ENCODE results near the gene HAVCR2. TPM values are rescaled to one million over a fixed set of nuclear protein-coding genes. Genes with fewer than 3 reads are reported as not detected.
A peak's percentile ranks its signal among the peaks of the same experiment; 100 is the strongest.

The HAVCR2 gene
- total RNA-seq, result 10 to 100 TPM; 23.2 to 24.3 TPM

DNA sequence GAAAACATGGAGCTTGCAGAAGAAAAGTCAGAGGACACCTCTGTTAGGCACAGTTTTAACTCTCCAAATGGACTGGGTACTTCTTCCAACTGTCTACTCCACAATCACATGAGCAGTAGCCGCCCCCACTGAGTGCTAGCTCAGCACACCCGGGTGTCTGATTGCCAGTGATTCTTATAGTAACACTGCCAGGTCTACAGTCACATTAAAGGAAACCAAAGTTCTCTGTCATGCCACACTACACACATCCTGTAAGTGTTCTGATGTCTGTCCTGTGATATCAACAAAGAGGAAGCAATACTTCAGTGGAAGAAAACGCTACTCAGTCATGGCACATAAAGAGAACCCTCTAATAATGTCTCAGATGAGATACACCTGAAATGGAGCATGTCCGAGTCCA lies at the start of gene HAVCR2:
HAVCR2 (minus strand) TSS at position 69 of the 400 bp plus-strand sequence; CDS start at position 8, 61 bp downstream.
- ChIA-PET CTCF (interaction anchor here (1.2 to 1.5 kb wide), 2 partner anchors 82 to 84 kb away, joined by 3 to 4 read pairs; no protein-coding TSS in a partner anchor), POLR2A (interaction anchor here (1.4 kb wide), 1 partner anchor 189 kb away, joined by 7 read pairs; no protein-coding TSS in a partner anchor)
- intact Hi-C loops (cut with micrococcal nuclease), result loop anchor here (1.0 to 10.0 kb wide), 6 partner anchors 9 to 704 kb away; no protein-coding TSS in a partner anchor
- Mint-ChIP-seq H3K4me1 (ENCODE audit: low read depth) (peaks cover 40% of the 10 kb centered on the region), H3K27ac (peak within 1 kb of the TSS; percentile 95), H3K9me3 (no peaks in the 10 kb centered on the region), H3K4me3 (peak within 1 kb of the TSS; percentile 79), H3K27me3 (no peaks in the 10 kb centered on the region), H3K36me3 (peaks cover 14% of the 10 kb centered on the region)
- peak; percentile 84 for DNase-seq

- Mint-ChIP-seq H3K36me3 (peaks cover 1% of the 10 kb centered on the region), H3K4me3 (peak overlapping the region; percentile 1), H3K27ac (peak overlapping the region; percentile 79), H3K27me3 (no peaks in the 10 kb centered on the region), H3K9me3 (no peaks in the 10 kb centered on the region), H3K4me1 (ENCODE audit: low read depth) (peaks cover 82% of the 10 kb centered on the region)
- DNase-seq, result no peak
- ChIA-PET POLR2A (interaction anchor here (0.6 to 7.8 kb wide), 7 partner anchors 14 to 202 kb away, joined by 3 to 76 read pairs (median 4); partner anchors contain the start of gene ITK), CTCF (interaction anchor here (0.9 to 1.5 kb wide), 7 partner anchors 8 to 25 kb away, joined by 3 to 17 read pairs (median 3); partner anchors contain the start of gene MED7)
- intact Hi-C loops (cut with micrococcal nuclease), result loop anchor here (5.0 kb wide), 2 partner anchors 35 to 440 kb away; no protein-coding TSS in a partner anchor
These were observed 48.5 kb upstream of the HAVCR2 start for GRCh38 chr5:157157293-157157891.

- no peak for DNase-seq
- intact Hi-C loops (cut with micrococcal nuclease), result loop anchor here (5.0 kb wide), 2 partner anchors 37 to 442 kb away; no protein-coding TSS in a partner anchor
- CTCF ChIA-PET, result interaction anchor here (0.8 to 2.1 kb wide), 6 partner anchors 12 to 111 kb away, joined by 3 to 9 read pairs (median 3); partner anchors contain the start of genes CYFIP2 and ITK
- peak overlapping the region; percentile 96 for H3K27ac Mint-ChIP-seq
- POLR2A ChIA-PET, result interaction anchor here (0.9 to 7.8 kb wide), 9 partner anchors 13 to 96 kb away, joined by 3 to 76 read pairs (median 6); partner anchors contain the start of genes ITK and MED7
- peak overlapping the region; percentile 82 for H3K4me3 Mint-ChIP-seq
- H3K36me3 Mint-ChIP-seq, result peaks cover 1% of the 10 kb centered on the region
- H3K9me3 Mint-ChIP-seq, result no peaks in the 10 kb centered on the region
- no peaks in the 10 kb centered on the region for H3K27me3 Mint-ChIP-seq
- peaks cover 82% of the 10 kb centered on the region for H3K4me1 Mint-ChIP-seq (ENCODE audit: low read depth)
These were observed 46.5 kb upstream of the HAVCR2 start for GRCh38 chr5:157155297-157155696.

GRCh38 chr5:157150995-157151394 lies 42.2 kb upstream of the HAVCR2 start:
- ChIA-PET CTCF (interaction anchor here (1.0 to 4.3 kb wide), 4 partner anchors 38 to 157 kb away, joined by 3 to 26 read pairs (median 8); no protein-coding TSS in a partner anchor), POLR2A (interaction anchor here (1.8 to 7.8 kb wide), 2 partner anchors 21 to 30 kb away, joined by 5 to 62 read pairs; partner anchors contain the start of gene ITK)
- H3K4me1 Mint-ChIP-seq (ENCODE audit: low read depth), result peaks cover 63% of the 10 kb centered on the region
- peak overlapping the region; percentile 61 for H3K27ac Mint-ChIP-seq
- intact Hi-C loops (cut with micrococcal nuclease), result no loop called here
- no peaks in the 10 kb centered on the region for H3K36me3 Mint-ChIP-seq
- no peak for DNase-seq
- H3K4me3 Mint-ChIP-seq, result no peak overlapping the region
- no peaks in the 10 kb centered on the region for H3K9me3 Mint-ChIP-seq
- no peaks in the 10 kb centered on the region for H3K27me3 Mint-ChIP-seq

DNA sequence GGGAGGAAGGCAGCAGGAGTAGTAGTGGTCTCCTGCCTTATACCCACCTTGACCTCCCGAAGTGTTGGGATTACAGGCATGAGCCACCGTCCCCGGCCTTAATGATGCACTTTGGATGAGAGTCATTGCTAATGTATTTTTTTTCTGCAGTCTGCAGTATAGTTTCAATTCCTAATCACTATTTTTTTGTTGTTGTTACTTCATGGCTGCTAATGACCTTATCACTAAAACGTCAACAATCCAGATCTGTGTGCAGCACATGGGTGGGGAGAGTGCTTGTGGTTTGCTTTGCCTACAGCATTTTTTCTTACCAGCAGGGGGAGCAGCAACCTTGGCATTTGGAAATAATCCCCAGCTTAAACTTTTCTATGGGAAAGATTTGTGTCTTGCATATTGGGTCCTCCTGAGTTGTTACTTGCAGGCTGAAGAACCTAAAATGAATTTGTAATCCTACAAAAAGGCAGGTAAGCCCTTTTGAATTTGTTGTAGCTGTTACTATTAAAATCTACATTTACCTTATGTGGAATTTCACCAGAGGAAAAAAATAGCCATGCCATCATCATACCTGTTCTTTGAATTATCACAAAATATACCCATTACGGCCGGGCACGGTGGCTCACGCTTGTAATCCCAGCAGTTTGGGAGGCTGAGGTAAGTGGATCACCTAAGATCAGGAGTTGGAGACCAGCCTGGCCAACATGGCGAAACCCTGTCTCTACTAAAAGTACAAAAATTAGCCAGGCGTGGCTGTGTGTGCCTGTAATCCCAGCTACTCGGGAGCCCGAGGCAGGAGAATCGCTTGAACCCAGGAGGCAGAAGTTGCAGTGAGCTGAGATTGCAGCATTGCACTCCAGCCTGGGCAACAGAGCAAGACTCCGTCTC lies 40.1 kb upstream of the HAVCR2 start:
- ChIA-PET CTCF (interaction anchor here (0.6 to 4.3 kb wide), 40 partner anchors 9 to 323 kb away, joined by 3 to 34 read pairs (median 6); partner anchors contain the start of genes CYFIP2 and ITK), POLR2A (interaction anchor here (0.9 to 2.0 kb wide), 10 partner anchors 19 to 99 kb away, joined by 3 to 9 read pairs (median 4); partner anchors contain the start of gene ITK)
- Mint-ChIP-seq H3K27ac (peak overlapping the region; percentile 68), H3K36me3 (no peaks in the 10 kb centered on the region), H3K4me3 (peak overlapping the region; percentile 3), H3K27me3 (no peaks in the 10 kb centered on the region), H3K9me3 (no peaks in the 10 kb centered on the region), H3K4me1 (ENCODE audit: low read depth) (peaks cover 47% of the 10 kb centered on the region)
- intact Hi-C loops (cut with micrococcal nuclease), result loop anchor here (1.0 to 10.0 kb wide), 6 partner anchors 31 to 706 kb away; partner anchors contain the start of genes CLINT1 and ITK
- peak; percentile 87 for DNase-seq

GRCh38 chr5:157143127-157143971 lies 34.5 kb upstream of the HAVCR2 start:
- H3K9me3 Mint-ChIP-seq, result no peaks in the 10 kb centered on the region
- peak overlapping the region; percentile 96 for H3K4me3 Mint-ChIP-seq
- intact Hi-C loops (cut with micrococcal nuclease), result loop anchor here (1.0 to 10.0 kb wide), 8 partner anchors 34 to 711 kb away; partner anchors contain the start of genes CLINT1, HAVCR2 and THG1L
- CTCF ChIA-PET, result interaction anchor here (0.6 to 2.7 kb wide), 15 partner anchors 10 to 1200 kb away, joined by 3 to 10 read pairs (median 4); no protein-coding TSS in a partner anchor
- DNase-seq, result peak; percentile 81
- peaks cover 52% of the 10 kb centered on the region for H3K4me1 Mint-ChIP-seq (ENCODE audit: low read depth)
- H3K27ac Mint-ChIP-seq, result peak overlapping the region; percentile 99
- peaks cover 27% of the 10 kb centered on the region for H3K36me3 Mint-ChIP-seq
- POLR2A ChIA-PET, result interaction anchor here (0.7 to 2.4 kb wide), 23 partner anchors 11 to 318 kb away, joined by 3 to 17 read pairs (median 4); no protein-coding TSS in a partner anchor
- H3K27me3 Mint-ChIP-seq, result no peaks in the 10 kb centered on the region

- intact Hi-C loops (cut with micrococcal nuclease), result loop anchor here (1.0 to 10.0 kb wide), 8 partner anchors 33 to 712 kb away; partner anchors contain the start of genes CLINT1, HAVCR2 and THG1L
- CTCF ChIA-PET, result interaction anchor here (0.6 to 2.7 kb wide), 17 partner anchors 9 to 1199 kb away, joined by 3 to 10 read pairs (median 4); no protein-coding TSS in a partner anchor
- Mint-ChIP-seq H3K4me3 (peak within 1 kb of the TSS; percentile 96), H3K4me1 (ENCODE audit: low read depth) (peaks cover 49% of the 10 kb centered on the region), H3K36me3 (peaks cover 35% of the 10 kb centered on the region), H3K27ac (peak within 1 kb of the TSS; percentile 99), H3K27me3 (no peaks in the 10 kb centered on the region), H3K9me3 (no peaks in the 10 kb centered on the region)
- peak; percentile 96 for DNase-seq
- POLR2A ChIA-PET, result interaction anchor here (0.7 to 2.4 kb wide), 24 partner anchors 11 to 318 kb away, joined by 3 to 17 read pairs (median 4); no protein-coding TSS in a partner anchor
These were observed 33.7 kb upstream of the HAVCR2 start, which contains the start of gene MED7 for GRCh38 chr5:157142317-157143126. Gene MED7, minus strand, starts transcription at chr5:157142865. Its CDS starts 3,434 bp downstream, at chr5:157139431.

GRCh38 chr5:157137691-157138090 lies 28.8 kb upstream of the HAVCR2 start:
- Mint-ChIP-seq H3K27me3 (no peaks in the 10 kb centered on the region), H3K4me3 (no peak overlapping the region), H3K4me1 (ENCODE audit: low read depth) (peaks cover 58% of the 10 kb centered on the region), H3K27ac (peak overlapping the region; percentile 6), H3K36me3 (peaks cover 39% of the 10 kb centered on the region), H3K9me3 (no peaks in the 10 kb centered on the region)
- CTCF ChIA-PET, result interaction anchor here (1.1 to 1.3 kb wide), 2 partner anchors 12 to 48 kb away, joined by 3 to 4 read pairs; no protein-coding TSS in a partner anchor
- intact Hi-C loops (cut with micrococcal nuclease), result loop anchor here (10.0 kb wide), 1 partner anchor 2003 kb away; no protein-coding TSS in a partner anchor
- no peak for DNase-seq
- POLR2A ChIA-PET, result interaction anchor here (1.3 kb wide), 1 partner anchor 21 kb away, joined by 3 read pairs; no protein-coding TSS in a partner anchor

- no peak for DNase-seq
- intact Hi-C loops (cut with micrococcal nuclease), result loop anchor here (1.0 to 10.0 kb wide), 7 partner anchors 16 to 1997 kb away; no protein-coding TSS in a partner anchor
- Mint-ChIP-seq H3K4me1 (ENCODE audit: low read depth) (peaks cover 27% of the 10 kb centered on the region), H3K36me3 (peaks cover under 1% of the 10 kb centered on the region), H3K4me3 (no peak overlapping the region), H3K9me3 (no peaks in the 10 kb centered on the region), H3K27me3 (no peaks in the 10 kb centered on the region), H3K27ac (no peak overlapping the region)
- ChIA-PET CTCF (interaction anchor here (0.6 to 2.5 kb wide), 27 partner anchors 9 to 1994 kb away, joined by 3 to 20 read pairs (median 4); partner anchors contain the start of gene MED7), POLR2A (interaction anchor here (0.9 to 1.3 kb wide), 3 partner anchors 10 to 212 kb away, joined by 3 to 4 read pairs (median 3); partner anchors contain the start of gene MED7)
These were observed 23.4 kb upstream of the HAVCR2 start for GRCh38 chr5:157132281-157132612.

All from activated CD4-positive, alpha-beta memory T cell treated with anti-CD3 and anti-CD28 coated beads for 36 hours (primary cell).